Naive thymus-derived CD8-positive, alpha-beta T cell (primary cell): ENCODE measurements around the gene CARHSP1. TPM values are rescaled to one million over a fixed set of nuclear protein-coding genes. Genes with fewer than 3 reads are reported as not detected.
A peak's percentile ranks its signal among the peaks of the same experiment; 100 is the strongest.

Experiments
- ATAC-seq, 2 donors: fragments of 150-1000 bp; cut with Tn5 transposase in 1 of 2; sonication (Bioruptor Pico), chemical (Tn5 transposase) in 1 of 2; 1 replicate in 1 of 2; 2 replicates in 1 of 2; pipeline ENCODE4 v1.10.0; 2021; ENCODE audit warnings: mild to moderate bottlenecking in 2 of 2, moderate library complexity in 2 of 2
- POLR2A ChIA-PET: fragments of 350-600 bp; sonication (Branson Sonifier 250); formaldehyde crosslinking; loops from one replicate; lab custom pipeline; 2021; ENCODE audit warnings: antibody characterized with exemption; lab: Charles Lee
- DNase-seq, 10 donors: peaks; one replicate each; pipeline versions ENCODE4 v3.0.0 to v3.0.0-alpha.2; 2020 to 2022
- H3K27ac Mint-ChIP-seq, 10 donors: one replicate each; pipeline ENCODE4 v1.8.0; 2020 to 2022; ENCODE audit warnings: mild to moderate bottlenecking in 10 of 10, mixed read lengths in 10 of 10, moderate library complexity in 4 of 10, inconsistent platforms in 1 of 10
- H3K27me3 Mint-ChIP-seq, 5 donors: one replicate each; pipeline ENCODE4 v1.8.0; 2021 to 2022; ENCODE audit warnings: mixed read lengths in 5 of 5
- H3K36me3 Mint-ChIP-seq, 3 donors: one replicate each; pipeline ENCODE4 v1.8.0; 2020 to 2022; ENCODE audit warnings: mixed read lengths in 3 of 3, mild to moderate bottlenecking in 2 of 3, inconsistent platforms in 1 of 3
- H3K4me1 Mint-ChIP-seq, 4 donors: one replicate each; pipeline ENCODE4 v1.8.0; 2021 to 2022; ENCODE audit warnings: mixed read lengths in 4 of 4
- H3K4me3 Mint-ChIP-seq, 10 donors: one replicate each; pipeline ENCODE4 v1.8.0; 2020 to 2022; ENCODE audit warnings: mild to moderate bottlenecking in 10 of 10, mixed read lengths in 10 of 10, moderate library complexity in 6 of 10, inconsistent platforms in 1 of 10
- H3K9me3 Mint-ChIP-seq, 9 donors: one replicate each; pipeline ENCODE4 v1.8.0; 2020 to 2022; ENCODE audit warnings: mixed read lengths in 9 of 9, mild to moderate bottlenecking in 3 of 9, inconsistent platforms in 1 of 9, moderate library complexity in 1 of 9
- polyA plus RNA-seq, 3 donors: library from polyadenylated mRNA; unstranded; fragments of 300-500 nt; fragmentation: Illumina TruSeq; gene quantifications; one replicate each; pipeline ENCODE4 v1.2.3, GENCODE V29; 2021
- total RNA-seq, 8 experiments: library from RNA in 2 of 8; stranded (reverse) in 2 of 8; gene quantifications; one replicate each; pipeline ENCODE4 v1.2.3 and lab custom pipeline; 2021 to 2026

The CARHSP1 gene
- total and polyA plus RNA-seq, 5 experiments from 2014 or later, result 40.0 to 61.2 (median 51.9) TPM

DNA sequence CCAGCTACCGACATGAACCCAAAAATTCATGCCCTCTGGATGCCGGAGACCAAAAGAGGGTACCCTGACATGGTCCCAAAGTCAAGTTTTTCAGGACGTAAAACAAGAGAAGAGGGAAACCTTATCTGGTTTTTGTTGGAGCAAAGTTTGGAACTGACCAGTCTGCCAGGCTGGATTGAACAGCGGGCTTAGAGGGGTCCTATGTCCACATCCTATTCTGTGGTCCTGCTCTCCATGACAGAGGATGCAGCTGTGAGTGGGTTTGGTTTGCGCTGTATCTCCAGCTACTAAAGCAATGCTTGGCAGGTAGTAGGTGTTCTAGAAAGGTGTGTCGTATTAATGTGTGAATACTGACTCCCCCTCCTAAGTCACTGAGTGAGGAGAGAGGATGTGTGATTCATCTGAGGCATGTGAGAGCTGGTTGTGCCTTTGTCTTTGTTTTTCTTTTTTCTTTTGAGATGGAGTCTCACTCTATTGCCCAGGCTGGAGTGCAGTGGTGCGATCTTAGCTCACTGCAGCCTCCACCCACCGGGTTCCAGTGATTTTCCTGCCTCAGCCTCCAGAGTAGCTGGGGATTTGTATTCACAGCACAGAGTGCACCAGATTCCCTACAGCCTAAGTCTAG lies 40.2 kb downstream of the CARHSP1 start:
- POLR2A ChIA-PET, result interaction anchor here (0.6 kb wide), 1 partner anchor 262 kb away, joined by 3 read pairs; the partner anchor contains the start of gene HAPSTR1
- H3K27me3 Mint-ChIP-seq, result no peaks in the 10 kb centered on the region
- peaks cover 0 to 55% (median 11%) of the 10 kb centered on the region in 3 donors for H3K36me3 Mint-ChIP-seq
- peak overlapping the region in 1 of 10 donors; percentile 35 for H3K27ac Mint-ChIP-seq
- peaks cover 10 to 33% (median 21%) of the 10 kb centered on the region in 4 donors for H3K4me1 Mint-ChIP-seq
- no peak for ATAC-seq
- H3K4me3 Mint-ChIP-seq, result no peak overlapping the region
- no peaks in the 10 kb centered on the region for H3K9me3 Mint-ChIP-seq
- no peak for DNase-seq

DNA sequence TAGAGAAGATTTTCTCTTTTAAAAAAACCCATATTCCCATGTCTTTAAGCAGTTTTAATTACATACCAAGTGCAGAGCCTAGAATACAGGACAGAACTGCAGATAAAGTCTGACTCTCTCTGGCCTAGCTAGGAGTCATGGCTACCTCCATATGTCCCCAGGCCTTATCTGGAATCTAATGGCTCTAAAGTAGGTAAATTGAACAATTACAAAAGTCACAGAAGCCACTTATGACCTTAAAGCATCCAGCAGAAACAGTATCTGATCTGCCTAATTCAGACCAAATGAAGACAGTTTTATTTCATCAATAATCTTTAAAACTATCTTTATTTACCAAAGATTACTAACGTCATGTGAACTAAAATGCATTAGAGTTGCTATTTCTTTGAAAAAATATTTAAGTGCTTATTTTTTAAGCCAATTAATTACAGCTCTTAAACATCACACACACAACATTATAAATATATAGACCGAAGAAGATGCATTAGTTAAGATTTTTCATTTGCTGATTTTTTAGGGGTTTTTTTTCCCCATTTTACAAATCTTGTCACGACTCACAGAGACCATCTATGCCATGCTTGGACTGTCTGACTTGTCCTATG lies 42.4 kb downstream of the CARHSP1 start:
- ATAC-seq (no peak), DNase-seq (no peak)
- H3K4me1 Mint-ChIP-seq, result peaks cover 0 to 11% (median 4%) of the 10 kb centered on the region in 4 donors
- peaks cover 0 to 59% (median 14%) of the 10 kb centered on the region in 3 donors for H3K36me3 Mint-ChIP-seq
- no peak overlapping the region for H3K4me3 Mint-ChIP-seq
- POLR2A ChIA-PET, result interaction anchor here (0.6 to 0.8 kb wide), 2 partner anchors 31 to 85 kb away, joined by 3 to 7 read pairs; no protein-coding TSS in a partner anchor
- H3K27me3 Mint-ChIP-seq, result no peaks in the 10 kb centered on the region
- no peaks in the 10 kb centered on the region for H3K9me3 Mint-ChIP-seq
- H3K27ac Mint-ChIP-seq, result peak overlapping the region in 2 of 10 donors; percentile 14 to 34

DNA sequence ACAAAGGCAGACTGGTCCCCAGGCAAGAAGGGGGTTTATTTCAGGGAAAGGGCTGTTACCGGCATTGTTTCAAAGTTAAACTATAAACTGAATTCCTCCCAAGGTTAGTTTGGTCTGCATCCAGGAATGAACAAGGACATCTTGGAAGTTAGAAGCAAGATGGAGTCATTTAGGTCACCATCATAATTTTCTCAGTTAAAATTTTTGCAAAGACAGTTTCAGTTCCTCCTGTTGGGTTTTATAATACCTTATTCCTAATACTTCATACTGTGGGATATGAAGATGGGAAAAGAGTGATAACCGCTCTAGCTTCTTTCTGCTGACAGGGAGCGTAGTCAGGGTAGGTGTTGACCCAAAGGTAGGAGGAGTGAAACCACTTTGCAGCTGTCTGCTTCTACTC lies 46.4 kb downstream of the CARHSP1 start:
- Mint-ChIP-seq H3K27me3 (no peaks in the 10 kb centered on the region), H3K27ac (peak overlapping the region in 4 of 10 donors; percentile 15 to 66 (median 44)), H3K9me3 (no peaks in the 10 kb centered on the region), H3K4me1 (peaks cover 3 to 11% (median 4%) of the 10 kb centered on the region in 4 donors), H3K4me3 (no peak overlapping the region), H3K36me3 (peaks cover 0 to 62% (median 20%) of the 10 kb centered on the region in 3 donors)
- POLR2A ChIA-PET, result no interaction called here
- DNase-seq (no peak), ATAC-seq (no peak)

DNA sequence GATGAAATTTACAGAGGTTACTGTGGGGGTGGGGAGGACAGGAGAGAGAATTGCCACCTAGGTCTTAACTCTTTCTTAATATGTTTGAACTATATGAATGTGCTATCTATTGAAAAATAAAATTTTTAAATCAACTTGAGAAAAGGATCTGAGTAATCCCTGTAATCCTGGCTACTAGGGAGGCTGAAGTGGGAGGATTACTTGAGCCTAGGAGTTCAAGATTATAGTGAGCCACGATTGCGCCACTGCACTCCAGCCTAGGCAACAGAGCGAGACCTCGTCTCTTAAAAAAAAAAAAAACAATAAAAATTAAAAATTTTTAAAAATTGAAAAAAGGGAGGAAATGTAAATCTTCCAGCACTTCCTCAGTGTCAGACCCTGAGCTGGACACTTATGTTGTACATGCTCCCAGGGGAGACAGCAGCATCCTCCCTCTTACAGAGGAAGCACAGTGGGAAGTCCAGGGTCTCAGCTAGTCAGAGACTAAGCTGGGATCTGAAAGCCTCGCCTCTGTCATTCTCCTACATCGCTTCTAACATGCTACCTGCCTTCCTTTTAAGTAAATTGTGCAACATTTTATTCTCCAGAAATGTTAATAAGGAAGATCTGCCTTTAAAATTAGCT lies 49.3 kb downstream of the CARHSP1 start:
- POLR2A ChIA-PET, result interaction anchor here (0.7 kb wide), 1 partner anchor 158 kb away, joined by 5 read pairs; no protein-coding TSS in a partner anchor
- peak overlapping the region in 1 of 10 donors; percentile 86 for H3K27ac Mint-ChIP-seq
- H3K36me3 Mint-ChIP-seq, result peaks cover 0 to 68% (median 35%) of the 10 kb centered on the region in 3 donors

DNA sequence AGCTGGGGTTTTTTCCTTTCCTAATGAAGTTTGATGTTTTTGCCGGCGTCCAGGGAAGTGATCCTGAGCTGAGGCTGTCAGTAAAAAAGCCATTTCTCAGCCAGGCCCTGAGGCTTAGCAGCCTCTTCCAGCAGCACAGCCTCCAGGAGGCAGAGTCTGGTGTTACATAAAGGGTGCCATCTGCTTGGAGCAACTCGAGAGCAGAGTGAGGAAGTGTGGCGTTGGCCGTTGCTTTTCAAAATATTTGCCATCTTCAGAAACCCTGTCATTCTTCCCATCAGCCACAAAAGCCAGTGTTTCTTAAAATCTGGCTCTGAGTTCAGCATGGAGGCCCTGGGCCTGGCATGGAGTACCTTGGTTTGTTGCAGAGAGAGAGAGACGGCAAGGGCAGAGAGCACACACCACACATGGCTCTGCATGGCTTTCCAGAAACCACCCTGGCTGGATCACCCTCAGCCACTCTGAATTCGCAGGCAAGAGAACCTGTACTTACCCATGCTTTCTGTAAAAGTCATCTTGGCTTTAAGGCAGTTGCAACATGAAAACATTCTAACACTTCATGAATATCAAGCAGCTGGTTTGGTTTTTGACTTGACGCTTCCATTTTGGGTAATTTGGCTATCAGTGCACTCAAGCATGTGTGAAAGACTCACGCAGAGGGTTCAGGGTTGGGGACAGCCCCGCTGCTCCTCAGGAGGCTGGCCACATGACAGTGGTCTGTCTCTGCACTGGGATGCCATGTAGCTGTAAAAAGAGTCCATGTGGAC lies 50.1 kb downstream of the CARHSP1 start:
- H3K27ac Mint-ChIP-seq, result peak overlapping the region in 3 of 10 donors; percentile 14 to 86 (median 63)
- no peak overlapping the region for H3K4me3 Mint-ChIP-seq

More for the DNA sequence above, 49.3 kb downstream of the CARHSP1 start:
- DNase-seq, result no peak
- Mint-ChIP-seq H3K9me3 (no peaks in the 10 kb centered on the region), H3K27me3 (no peaks in the 10 kb centered on the region), H3K4me3 (no peak overlapping the region), H3K4me1 (peaks cover 7 to 30% (median 19%) of the 10 kb centered on the region in 4 donors)
- no peak for ATAC-seq

DNA sequence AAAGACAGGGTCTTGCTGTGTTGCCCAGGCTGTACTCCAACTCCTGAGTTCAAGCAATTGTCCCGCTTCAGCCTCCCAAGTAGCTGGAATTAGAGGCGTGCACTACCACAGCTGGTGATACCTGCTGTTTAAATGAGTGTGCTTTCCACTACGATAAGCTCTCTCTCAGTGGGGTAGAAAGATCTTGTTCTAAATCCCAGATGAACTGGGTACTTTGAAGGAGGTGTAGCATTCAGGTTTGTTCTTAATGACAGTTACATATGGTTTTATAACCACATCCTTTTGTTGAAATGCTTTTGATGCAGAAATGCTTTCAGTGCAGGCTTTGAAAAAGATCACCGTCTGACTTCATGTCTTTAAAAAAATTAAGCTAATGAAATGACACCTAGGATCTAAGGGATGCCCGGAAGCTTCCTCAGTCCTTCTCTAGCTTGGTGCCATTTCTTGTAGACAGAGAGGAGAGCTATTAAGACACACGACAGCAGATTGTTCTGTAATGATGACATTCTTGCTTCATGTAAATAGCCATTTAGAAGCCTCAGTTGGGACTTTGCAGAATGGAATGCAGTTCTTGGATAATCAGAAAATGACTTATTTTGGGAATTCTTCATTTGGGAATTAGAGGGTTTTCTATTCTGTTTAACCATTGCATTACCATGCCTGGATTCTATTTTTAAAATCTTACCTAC lies 51.7 kb downstream of the CARHSP1 start:
- DNase-seq (peak in 4 of 10 donors; percentile 9 to 67 (median 48)), ATAC-seq (peak; percentile 85 to 97)
- Mint-ChIP-seq H3K27me3 (no peaks in the 10 kb centered on the region), H3K4me1 (peaks cover 7 to 30% (median 19%) of the 10 kb centered on the region in 4 donors), H3K27ac (peak overlapping the region in 9 of 10 donors; percentile 3 to 78 (median 68)), H3K36me3 (peaks cover 0 to 76% (median 40%) of the 10 kb centered on the region in 3 donors), H3K9me3 (no peaks in the 10 kb centered on the region), H3K4me3 (peak overlapping the region in 6 of 10 donors; percentile 6 to 63 (median 52))
- POLR2A ChIA-PET, result interaction anchor here (0.7 to 1.6 kb wide), 4 partner anchors 20 to 63 kb away, joined by 3 to 9 read pairs (median 4); partner anchors contain the start of genes CARHSP1, PMM2 and TMEM186

More for the DNA sequence above, 50.1 kb downstream of the CARHSP1 start:
- Mint-ChIP-seq H3K9me3 (no peaks in the 10 kb centered on the region), H3K4me1 (peaks cover 7 to 30% (median 19%) of the 10 kb centered on the region in 4 donors), H3K27me3 (no peaks in the 10 kb centered on the region), H3K36me3 (peaks cover 0 to 70% (median 37%) of the 10 kb centered on the region in 3 donors)
- DNase-seq (no peak), ATAC-seq (no peak)
- POLR2A ChIA-PET, result no interaction called here

DNA sequence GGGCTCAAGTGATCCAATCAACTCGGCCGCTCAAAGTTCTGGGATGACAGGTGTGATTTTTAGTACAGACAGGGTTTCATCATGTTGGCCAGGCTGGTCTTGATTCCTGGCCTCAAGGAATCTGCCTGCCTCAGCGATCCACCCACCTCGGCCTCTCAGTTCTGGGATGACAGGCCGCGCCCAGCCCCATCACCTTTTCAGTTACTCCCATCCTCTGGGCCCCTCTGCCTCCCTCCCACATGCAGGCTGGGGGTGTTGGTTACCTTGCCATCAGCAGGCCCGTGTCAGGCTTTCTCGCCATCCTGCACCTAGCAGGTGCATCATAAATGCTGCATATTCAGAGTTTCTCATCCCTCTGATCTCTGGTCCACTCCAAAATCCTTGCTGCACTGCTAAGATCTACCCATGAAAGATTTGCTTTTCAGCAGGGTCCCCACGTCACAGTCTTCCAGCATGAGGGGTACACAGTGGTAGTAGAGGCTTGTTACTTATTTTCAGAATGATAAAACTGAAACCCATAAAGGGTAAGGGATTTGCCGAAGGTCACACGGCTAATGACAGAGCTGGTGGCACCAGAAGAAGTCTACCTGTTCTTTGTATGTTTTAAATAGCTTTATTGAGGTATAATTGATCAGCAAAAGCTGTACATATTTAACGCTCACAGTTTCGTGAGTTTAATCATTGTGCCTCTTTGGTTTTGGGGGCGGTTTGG lies 54.6 kb downstream of the CARHSP1 start:
- H3K27ac Mint-ChIP-seq, result peak overlapping the region in 1 of 10 donors; percentile 23
- peaks cover 7 to 26% (median 19%) of the 10 kb centered on the region in 4 donors for H3K4me1 Mint-ChIP-seq
- POLR2A ChIA-PET, result no interaction called here

DNA sequence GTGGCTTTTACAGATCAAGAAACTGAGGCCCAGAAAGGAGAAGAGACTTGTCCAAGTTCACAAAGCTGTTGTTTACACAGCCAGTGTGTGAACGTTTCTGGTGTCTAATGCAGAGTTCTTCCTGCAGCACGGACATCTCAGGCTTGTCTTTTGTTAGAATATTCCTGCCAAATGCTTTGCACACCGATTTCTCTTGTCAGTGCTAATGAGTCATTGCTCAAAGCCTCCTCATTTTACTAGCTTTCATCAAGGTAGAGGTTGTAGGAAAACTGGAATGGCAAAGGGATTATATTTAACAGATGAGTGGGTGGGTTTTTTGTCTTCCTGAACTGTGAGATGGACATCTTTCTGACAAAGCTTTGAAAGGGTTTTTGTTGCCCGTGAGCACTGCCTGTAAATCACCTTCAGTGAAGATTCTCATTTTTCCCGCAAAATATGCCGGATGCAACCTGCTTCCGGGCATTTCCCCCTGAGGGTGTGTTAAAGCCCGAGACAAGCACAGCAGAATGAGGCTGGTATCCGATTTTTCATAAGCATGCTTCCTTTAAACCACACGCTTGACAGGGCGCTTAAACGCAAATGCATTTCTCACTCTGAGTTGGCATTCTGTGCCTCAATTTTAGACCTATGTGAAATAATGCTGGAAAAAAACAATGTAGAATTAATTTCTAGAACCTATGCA lies 56.5 kb downstream of the CARHSP1 start:
- no peaks in the 10 kb centered on the region for H3K27me3 Mint-ChIP-seq
- peaks cover 3 to 89% (median 49%) of the 10 kb centered on the region in 3 donors for H3K36me3 Mint-ChIP-seq
- H3K9me3 Mint-ChIP-seq, result no peaks in the 10 kb centered on the region
- DNase-seq (no peak), ATAC-seq (no peak)
- peaks cover 6 to 18% (median 14%) of the 10 kb centered on the region in 4 donors for H3K4me1 Mint-ChIP-seq
- H3K4me3 Mint-ChIP-seq, result no peak overlapping the region
- H3K27ac Mint-ChIP-seq, result no peak overlapping the region
- POLR2A ChIA-PET, result no interaction called here

More for the DNA sequence above, 54.6 kb downstream of the CARHSP1 start:
- H3K36me3 Mint-ChIP-seq, result peaks cover 3 to 81% (median 44%) of the 10 kb centered on the region in 3 donors
- H3K9me3 Mint-ChIP-seq, result no peaks in the 10 kb centered on the region
- no peaks in the 10 kb centered on the region for H3K27me3 Mint-ChIP-seq
- no peak overlapping the region for H3K4me3 Mint-ChIP-seq
- no peak for DNase-seq
- no peak for ATAC-seq

DNA sequence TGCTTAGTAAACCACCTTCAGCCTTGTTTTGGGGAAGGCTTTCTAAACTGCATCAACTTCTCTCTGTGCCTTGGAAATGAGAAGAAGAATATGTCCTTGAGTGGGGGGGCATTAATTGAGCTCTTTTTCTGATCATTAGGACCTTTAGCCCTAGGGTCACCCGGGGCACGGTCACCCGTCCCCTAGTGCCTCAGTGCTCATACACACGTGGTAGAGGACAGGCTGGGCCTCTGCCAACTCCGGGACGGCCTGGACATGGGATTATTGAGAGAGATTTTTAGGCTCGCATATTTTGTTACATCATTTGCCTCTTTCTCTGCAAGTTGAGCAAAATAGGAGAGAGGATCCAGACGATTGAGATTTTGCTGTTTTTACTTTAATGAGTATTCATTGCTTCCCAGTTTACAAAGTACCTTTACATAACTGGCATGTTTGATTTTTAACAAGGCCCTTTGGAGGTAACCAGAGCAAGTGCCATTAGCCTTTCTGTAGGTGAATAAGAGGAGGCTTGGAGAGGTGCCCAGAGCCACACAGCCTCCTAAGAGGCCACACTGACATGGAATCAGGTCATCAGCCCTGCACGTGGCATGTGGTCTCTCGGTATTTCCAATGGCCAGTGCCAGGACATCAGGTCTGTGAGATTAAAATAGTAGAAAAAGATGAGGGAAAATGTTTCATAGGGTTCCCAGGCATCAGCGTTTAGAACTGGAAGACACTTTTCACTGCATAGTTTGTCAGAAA lies 60.0 kb downstream of the CARHSP1 start:
- POLR2A ChIA-PET, result no interaction called here

DNA sequence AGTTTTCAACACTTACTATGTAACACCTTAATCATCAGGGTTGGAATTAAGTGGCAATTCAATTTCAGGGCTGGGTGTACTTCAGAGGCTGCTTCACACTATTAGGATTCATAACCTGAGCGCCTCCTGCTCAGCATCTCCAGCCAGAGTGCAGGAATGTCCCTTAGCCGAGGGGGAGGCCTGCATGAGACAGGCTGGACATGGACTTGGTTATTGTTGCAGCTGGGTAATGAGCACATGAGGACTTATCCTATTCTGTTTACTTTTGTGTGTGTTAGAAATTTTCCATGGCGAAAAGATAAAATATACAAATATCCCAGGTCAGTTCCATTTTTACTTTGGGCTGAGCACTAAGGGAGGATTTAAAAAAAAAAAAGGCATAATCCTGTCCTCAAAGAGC lies 60.8 kb downstream of the CARHSP1 start:
- H3K4me3 Mint-ChIP-seq, result no peak overlapping the region
- H3K4me1 Mint-ChIP-seq, result peaks cover 0 to 8% (median 5%) of the 10 kb centered on the region in 4 donors
- H3K27ac Mint-ChIP-seq, result no peak overlapping the region
- peaks cover 7 to 97% (median 37%) of the 10 kb centered on the region in 3 donors for H3K36me3 Mint-ChIP-seq
- POLR2A ChIA-PET, result no interaction called here
- DNase-seq, result no peak
- no peaks in the 10 kb centered on the region for H3K9me3 Mint-ChIP-seq
- ATAC-seq, result no peak
- H3K27me3 Mint-ChIP-seq, result no peaks in the 10 kb centered on the region

More for the DNA sequence above, 60.0 kb downstream of the CARHSP1 start:
- H3K9me3 Mint-ChIP-seq, result no peaks in the 10 kb centered on the region
- H3K27ac Mint-ChIP-seq, result peak overlapping the region in 1 of 10 donors; percentile 19
- ATAC-seq, result no peak
- H3K4me1 Mint-ChIP-seq, result peaks cover 0 to 4% (median under 1%) of the 10 kb centered on the region in 4 donors
- no peak for DNase-seq
- H3K27me3 Mint-ChIP-seq, result no peaks in the 10 kb centered on the region
- no peak overlapping the region for H3K4me3 Mint-ChIP-seq
- peaks cover 3 to 96% (median 38%) of the 10 kb centered on the region in 3 donors for H3K36me3 Mint-ChIP-seq
